Measurements from ENCODE around the gene NMT1. TPM values are rescaled to one million over a fixed set of nuclear protein-coding genes. Genes with fewer than 3 reads are reported as not detected.

The NMT1 gene
- total and polyA plus RNA-seq, 2 of the 13 experiments (the other 11 are each of a cell fraction or from before 2014, with no cell fraction given): 75.7 to 142 TPM

GRCh38 chr17:45034599-45034998 lies 26.5 kb upstream of the NMT1 start (continued):
- no peak for TF ChIP-seq ZNF24 (IDR thresholded peaks at IDR 0.05)
- no peak for TF ChIP-seq PRMT3 (CRISPR knock-in tag; IDR thresholded peaks at IDR 0.05; ENCODE audit: borderline replicate concordance, low read depth)
- no peak for TF ChIP-seq TIGD3 (CRISPR knock-in tag; IDR thresholded peaks at IDR 0.05; ENCODE audit: borderline replicate concordance)
- no peak for TF ChIP-seq SIX1 (CRISPR knock-in tag; IDR thresholded peaks at IDR 0.05; ENCODE audit: borderline replicate concordance)
- TF ChIP-seq ZNF784 (CRISPR knock-in tag; IDR thresholded peaks at IDR 0.05; ENCODE audit: borderline replicate concordance): no peak

- no peak overlapping the region for H3K9ac ChIP-seq (ENCODE audit: insufficient read depth, low read depth, low read length)
- H3K27ac ChIP-seq (ENCODE audit: extremely low read length, insufficient read depth, low read length): no peak overlapping the region
- 96% methylated on average over 12 of the region's 14 CpGs for WGBS (ENCODE audit: low lambda C conversion rate)
- intact Hi-C loops (cut with micrococcal nuclease; ENCODE audit: unreplicated experiment) (no loop called here), in situ Hi-C loops (cut with HindIII; ENCODE audit: extremely low pct_ligation_motif_present, low pct_unique_long_range_greater_than_20kb) (no loop called here)
- H4K20me1 ChIP-seq (ENCODE audit: insufficient read depth, low read length): no peaks in the 10 kb centered on the region
- no peak overlapping the region for H3K4me2 ChIP-seq (ENCODE audit: low read depth, low read length)
- no TSS peak for BruUV-seq (replicated peaks)
- H3K4me3 ChIP-seq (replicated peaks in 1 of 3; ENCODE audit: insufficient read depth in 1 of 3, low read depth in 2 of 3, low read length in 3 of 3): no peak overlapping the region
- CTCF ChIA-PET (ENCODE audit: low intra/inter-chr PET ratio, low total read pairs): no interaction called here
- POLR2A ChIA-PET: interaction anchor here (1.6 kb wide), 1 partner anchor 25 kb away, joined by 6 read pairs; the partner anchor contains the start of gene NMT1
- H3K4me1 ChIP-seq (ENCODE audit: insufficient read depth, low read length): peaks cover 25% of the 10 kb centered on the region
- no peak for DNase-seq (ENCODE audit: low spot score)
- no peak for ATAC-seq
- H3K27me3 ChIP-seq (ENCODE audit: control insufficient read depth in 1 of 2, insufficient read depth in 2 of 2, low read length in 2 of 2): no peaks in the 10 kb centered on the region
- TF ChIP-seq POLR2AphosphoS2 (IDR thresholded peaks at IDR 0.05; ENCODE audit: low read depth, low read length) (no peak), MAZ (IDR thresholded peaks at IDR 0.05; ENCODE audit: borderline replicate concordance, low read depth, low read length) (no peak), MAZ (CRISPR knock-in tag; IDR thresholded peaks at IDR 0.05; ENCODE audit: low read depth) (no peak), MYC (CRISPR knock-in tag; IDR thresholded peaks at IDR 0.05; ENCODE audit: borderline replicate concordance) (no peak), RFX5 (IDR thresholded peaks at IDR 0.05; ENCODE audit: low read depth, low read length) (no peak), ZNF3 (CRISPR knock-in tag; IDR thresholded peaks at IDR 0.05) (no peak), ZNF703 (CRISPR knock-in tag; IDR thresholded peaks at IDR 0.05; ENCODE audit: borderline replicate concordance) (no peak)
- H3K36me3 ChIP-seq (replicated peaks in 1 of 2; ENCODE audit: control insufficient read depth in 1 of 2, insufficient read depth in 2 of 2, low read length in 2 of 2): peaks cover 7 to 32% of the 10 kb centered on the region in 2 experiments; a peak in 4 of 5 replicates
- H2AFZ ChIP-seq (ENCODE audit: low read length): no peak overlapping the region
- no peaks in the 10 kb centered on the region for H3K9me3 ChIP-seq (ENCODE audit: low read length)
- peaks cover 10% of the 10 kb centered on the region for H3K79me2 ChIP-seq (ENCODE audit: insufficient read depth, low read length)
- FAIRE-seq: no peak
Measured at GRCh38 chr17:45035848-45036247, 25.3 kb upstream of the NMT1 start.

Data from HepG2 (cell line).